ENCODE measurements around the gene GZF1.
A peak's percentile ranks its signal among the peaks of the same experiment; 100 is the strongest.

Gene GZF1

GRCh38 chr20:23414526-23415188 lies 52.7 kb downstream of the GZF1 start:
- no peak overlapping the region for H3K23ac ChIP-seq (ENCODE audit: low read length in 2 of 2)
- H3K4me3 ChIP-seq (ENCODE audit: insufficient read depth in 1 of 2, low read depth in 1 of 2, low read length in 2 of 2): no peak overlapping the region
- peaks cover 4% of the 10 kb centered on the region for H3K79me1 ChIP-seq (replicated peaks; ENCODE audit: low read length, poor library complexity, severe bottlenecking)
- WGBS: 83% methylated on average over 1 of the region's 1 CpG
- H2BK5ac ChIP-seq (ENCODE audit: low read depth, low read length, poor library complexity, severe bottlenecking): no peak overlapping the region
- H2AFZ ChIP-seq (ENCODE audit: low read depth, low read length): no peak overlapping the region
- no peak overlapping the region for H3K14ac ChIP-seq (ENCODE audit: low read length in 2 of 2)
- no peak overlapping the region for H3K27ac ChIP-seq (ENCODE audit: low read length, poor library complexity, severe bottlenecking)
- no peak overlapping the region for H4K91ac ChIP-seq (ENCODE audit: low read length)
- no peak overlapping the region for H2BK15ac ChIP-seq (ENCODE audit: low read depth, poor library complexity, severe bottlenecking)
- H3K36me3 ChIP-seq (ENCODE audit: control insufficient read depth in 1 of 2, insufficient read depth in 2 of 2, low read depth in 1 of 2, low read length in 2 of 2): peaks cover 0 to 3% of the 10 kb centered on the region in 2 experiments
- H3K27me3 ChIP-seq (ENCODE audit: control insufficient read depth in 1 of 2, insufficient read depth in 1 of 2, low read length in 2 of 2): no peaks in the 10 kb centered on the region
- no peak overlapping the region for H4K8ac ChIP-seq (ENCODE audit: low read length)
- H3K4me1 ChIP-seq (ENCODE audit: control insufficient read depth, insufficient read depth, low read depth, low read length): peaks cover 2% of the 10 kb centered on the region
- no peak overlapping the region for H3K4ac ChIP-seq (ENCODE audit: low read depth in 1 of 2, low read length in 2 of 2)
- H3K18ac ChIP-seq (ENCODE audit: low read depth in 1 of 2, low read length in 2 of 2): no peak overlapping the region
- H3K4me2 ChIP-seq (ENCODE audit: low read length, poor library complexity, severe bottlenecking): no peak overlapping the region
- H3K9ac ChIP-seq (ENCODE audit: low read length): no peak overlapping the region
- no peak for DNase-seq
- no peak overlapping the region for H2BK12ac ChIP-seq (ENCODE audit: low read length in 2 of 2)
- H2BK120ac ChIP-seq (ENCODE audit: low read depth, low read length): no peak overlapping the region
- no peaks in the 10 kb centered on the region for H3K9me3 ChIP-seq (ENCODE audit: control insufficient read depth, low read length)
- no peak overlapping the region for H2AK5ac ChIP-seq (ENCODE audit: low read length, severe bottlenecking)

- H3K4ac ChIP-seq (ENCODE audit: low read depth in 1 of 2, low read length in 2 of 2): no peak overlapping the region
- no peak overlapping the region for H3K4me2 ChIP-seq (ENCODE audit: low read length, poor library complexity, severe bottlenecking)
- H2BK15ac ChIP-seq (ENCODE audit: low read depth, poor library complexity, severe bottlenecking): no peak overlapping the region
- peaks cover 4% of the 10 kb centered on the region for H3K79me1 ChIP-seq (replicated peaks; ENCODE audit: low read length, poor library complexity, severe bottlenecking)
- no peak overlapping the region for H2AK5ac ChIP-seq (ENCODE audit: low read length, severe bottlenecking)
- H3K27ac ChIP-seq (ENCODE audit: low read length, poor library complexity, severe bottlenecking): no peak overlapping the region
- no peak overlapping the region for H2AFZ ChIP-seq (ENCODE audit: low read depth, low read length)
- no peak for DNase-seq
- no peak overlapping the region for H3K23ac ChIP-seq (ENCODE audit: low read length in 2 of 2)
- H2BK12ac ChIP-seq (ENCODE audit: low read length in 2 of 2): no peak overlapping the region
- H3K4me3 ChIP-seq (ENCODE audit: insufficient read depth in 1 of 2, low read depth in 1 of 2, low read length in 2 of 2): no peak overlapping the region
- H3K4me1 ChIP-seq (ENCODE audit: control insufficient read depth, insufficient read depth, low read depth, low read length): no peaks in the 10 kb centered on the region
- peaks cover 0 to 3% of the 10 kb centered on the region in 2 experiments for H3K36me3 ChIP-seq (ENCODE audit: control insufficient read depth in 1 of 2, insufficient read depth in 2 of 2, low read depth in 1 of 2, low read length in 2 of 2)
- no peaks in the 10 kb centered on the region for H3K27me3 ChIP-seq (ENCODE audit: control insufficient read depth in 1 of 2, insufficient read depth in 1 of 2, low read length in 2 of 2)
- no peak overlapping the region for H3K18ac ChIP-seq (ENCODE audit: low read depth in 1 of 2, low read length in 2 of 2)
- no peaks in the 10 kb centered on the region for H3K9me3 ChIP-seq (ENCODE audit: control insufficient read depth, low read length)
- WGBS: 100% methylated on average over 4 of the region's 5 CpGs
- no peak overlapping the region for H3K14ac ChIP-seq (ENCODE audit: low read length in 2 of 2)
- no peak overlapping the region for H3K9ac ChIP-seq (ENCODE audit: low read length)
- H2BK120ac ChIP-seq (ENCODE audit: low read depth, low read length): no peak overlapping the region
- H2BK5ac ChIP-seq (ENCODE audit: low read depth, low read length, poor library complexity, severe bottlenecking): no peak overlapping the region
- H4K91ac ChIP-seq (ENCODE audit: low read length): no peak overlapping the region
- no peak overlapping the region for H4K8ac ChIP-seq (ENCODE audit: low read length)
Observed at GRCh38 chr20:23415555-23415954, 53.6 kb downstream of the GZF1 start.

- Histone ChIP-seq H3K27me3 (ENCODE audit: control insufficient read depth in 1 of 2, insufficient read depth in 1 of 2, low read length in 2 of 2) (no peaks in the 10 kb centered on the region), H3K9ac (ENCODE audit: low read length) (peak overlapping the region; percentile 4), H3K36me3 (ENCODE audit: control insufficient read depth in 1 of 2, insufficient read depth in 2 of 2, low read depth in 1 of 2, low read length in 2 of 2) (peaks cover 0 to 3% of the 10 kb centered on the region in 2 experiments), H3K4me3 (ENCODE audit: insufficient read depth in 1 of 2, low read depth in 1 of 2, low read length in 2 of 2) (no peak overlapping the region), H3K4me1 (ENCODE audit: control insufficient read depth, insufficient read depth, low read depth, low read length) (no peaks in the 10 kb centered on the region), H3K27ac (ENCODE audit: low read length, poor library complexity, severe bottlenecking) (no peak overlapping the region), H2AFZ (ENCODE audit: low read depth, low read length) (no peak overlapping the region), H2BK120ac (ENCODE audit: low read depth, low read length) (no peak overlapping the region), H2AK5ac (ENCODE audit: low read length, severe bottlenecking) (no peak overlapping the region), H3K14ac (ENCODE audit: low read length in 2 of 2) (no peak overlapping the region), H3K4ac (ENCODE audit: low read depth in 1 of 2, low read length in 2 of 2) (no peak overlapping the region), H4K91ac (ENCODE audit: low read length) (no peak overlapping the region), H2BK12ac (ENCODE audit: low read length in 2 of 2) (no peak overlapping the region), H3K79me1 (replicated peaks; ENCODE audit: low read length, poor library complexity, severe bottlenecking) (peaks cover 4% of the 10 kb centered on the region), H2BK15ac (ENCODE audit: low read depth, poor library complexity, severe bottlenecking) (no peak overlapping the region), H4K8ac (ENCODE audit: low read length) (no peak overlapping the region), H3K23ac (ENCODE audit: low read length in 2 of 2) (no peak overlapping the region), H3K18ac (ENCODE audit: low read depth in 1 of 2, low read length in 2 of 2) (no peak overlapping the region), H2BK5ac (ENCODE audit: low read depth, low read length, poor library complexity, severe bottlenecking) (no peak overlapping the region), H3K4me2 (ENCODE audit: low read length, poor library complexity, severe bottlenecking) (no peak overlapping the region), H3K9me3 (ENCODE audit: control insufficient read depth, low read length) (no peaks in the 10 kb centered on the region)
- no peak for DNase-seq
- WGBS: 86% methylated on average over 2 of the region's 6 CpGs
Observed at GRCh38 chr20:23415959-23416583, 54.1 kb downstream of the GZF1 start.

- Histone ChIP-seq H3K27me3 (ENCODE audit: control insufficient read depth in 1 of 2, insufficient read depth in 1 of 2, low read length in 2 of 2) (no peaks in the 10 kb centered on the region), H3K9me3 (ENCODE audit: control insufficient read depth, low read length) (no peaks in the 10 kb centered on the region), H2AFZ (ENCODE audit: low read depth, low read length) (no peak overlapping the region), H3K27ac (ENCODE audit: low read length, poor library complexity, severe bottlenecking) (no peak overlapping the region), H3K36me3 (ENCODE audit: control insufficient read depth in 1 of 2, insufficient read depth in 2 of 2, low read depth in 1 of 2, low read length in 2 of 2) (peaks cover 0 to 3% of the 10 kb centered on the region in 2 experiments), H3K79me1 (replicated peaks; ENCODE audit: low read length, poor library complexity, severe bottlenecking) (peaks cover 2% of the 10 kb centered on the region), H3K18ac (ENCODE audit: low read depth in 1 of 2, low read length in 2 of 2) (no peak overlapping the region), H3K4ac (ENCODE audit: low read depth in 1 of 2, low read length in 2 of 2) (no peak overlapping the region), H2BK5ac (ENCODE audit: low read depth, low read length, poor library complexity, severe bottlenecking) (no peak overlapping the region), H3K23ac (ENCODE audit: low read length in 2 of 2) (no peak overlapping the region), H3K9ac (ENCODE audit: low read length) (peak overlapping the region; percentile 32), H2AK5ac (ENCODE audit: low read length, severe bottlenecking) (no peak overlapping the region), H3K14ac (ENCODE audit: low read length in 2 of 2) (no peak overlapping the region), H4K8ac (ENCODE audit: low read length) (no peak overlapping the region), H3K4me3 (ENCODE audit: insufficient read depth in 1 of 2, low read depth in 1 of 2, low read length in 2 of 2) (no peak overlapping the region), H2BK120ac (ENCODE audit: low read depth, low read length) (no peak overlapping the region), H4K91ac (ENCODE audit: low read length) (no peak overlapping the region), H2BK15ac (ENCODE audit: low read depth, poor library complexity, severe bottlenecking) (no peak overlapping the region), H3K4me2 (ENCODE audit: low read length, poor library complexity, severe bottlenecking) (no peak overlapping the region), H2BK12ac (ENCODE audit: low read length in 2 of 2) (no peak overlapping the region), H3K4me1 (ENCODE audit: control insufficient read depth, insufficient read depth, low read depth, low read length) (no peaks in the 10 kb centered on the region)
- no peak for DNase-seq
Observed at GRCh38 chr20:23417861-23418260, 55.9 kb downstream of the GZF1 start.

Data from mesenchymal stem cell (in vitro differentiated cells and primary cell).